ENCODE data around the gene RBMS3.

DNA sequence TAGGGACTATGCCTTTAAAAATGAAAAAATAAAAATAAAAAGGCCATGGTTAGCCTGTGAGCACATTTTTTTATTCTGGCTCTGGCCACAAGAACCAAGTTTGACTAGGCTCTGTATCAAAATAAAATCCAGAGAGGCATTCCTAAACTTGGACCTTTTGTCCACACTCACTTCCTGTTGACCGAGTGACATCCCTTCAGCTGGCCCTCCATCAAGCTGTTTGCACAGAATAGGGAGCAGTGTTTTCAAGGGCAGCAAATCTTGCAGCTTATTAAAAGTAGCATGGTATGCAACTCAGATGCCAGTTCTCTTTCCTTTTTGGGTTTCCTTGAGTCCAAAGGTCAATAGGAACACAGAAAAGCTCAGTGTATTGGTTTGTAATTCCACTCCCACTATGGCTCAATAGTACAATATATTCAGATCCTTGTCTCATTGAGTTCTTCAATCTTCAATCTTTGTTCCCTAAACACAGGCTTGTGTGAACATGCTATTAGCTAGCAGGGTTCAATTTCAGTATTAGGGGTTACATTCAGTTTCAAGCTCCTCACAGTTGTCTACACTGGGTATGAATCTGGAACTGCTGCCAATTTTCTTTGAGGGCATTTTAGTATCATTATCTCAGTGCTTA, 244.5 kb downstream of the RBMS3 start:
- TF ChIP-seq, protein P1, sequence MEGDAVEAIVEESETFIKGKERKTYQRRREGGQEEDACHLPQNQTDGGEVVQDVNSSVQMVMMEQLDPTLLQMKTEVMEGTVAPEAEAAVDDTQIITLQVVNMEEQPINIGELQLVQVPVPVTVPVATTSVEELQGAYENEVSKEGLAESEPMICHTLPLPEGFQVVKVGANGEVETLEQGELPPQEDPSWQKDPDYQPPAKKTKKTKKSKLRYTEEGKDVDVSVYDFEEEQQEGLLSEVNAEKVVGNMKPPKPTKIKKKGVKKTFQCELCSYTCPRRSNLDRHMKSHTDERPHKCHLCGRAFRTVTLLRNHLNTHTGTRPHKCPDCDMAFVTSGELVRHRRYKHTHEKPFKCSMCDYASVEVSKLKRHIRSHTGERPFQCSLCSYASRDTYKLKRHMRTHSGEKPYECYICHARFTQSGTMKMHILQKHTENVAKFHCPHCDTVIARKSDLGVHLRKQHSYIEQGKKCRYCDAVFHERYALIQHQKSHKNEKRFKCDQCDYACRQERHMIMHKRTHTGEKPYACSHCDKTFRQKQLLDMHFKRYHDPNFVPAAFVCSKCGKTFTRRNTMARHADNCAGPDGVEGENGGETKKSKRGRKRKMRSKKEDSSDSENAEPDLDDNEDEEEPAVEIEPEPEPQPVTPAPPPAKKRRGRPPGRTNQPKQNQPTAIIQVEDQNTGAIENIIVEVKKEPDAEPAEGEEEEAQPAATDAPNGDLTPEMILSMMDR (IDR thresholded peaks at IDR 0.05), result no peak
- TF ChIP-seq EZH2phosphoT487 (IDR thresholded peaks at IDR 0.05), result no peak
- TF ChIP-seq EZH2 (IDR thresholded peaks at IDR 0.05), result no peak
